SK-N-MC (cell line): ENCODE results near the gene SRCIN1.
A peak's percentile ranks its signal among the peaks of the same experiment; 100 is the strongest.

Experiments
- DNase-seq: peaks from one replicate; pipeline ENCODE4 v3.0.0-alpha.2; 2011; ENCODE audit warnings: low read depth, low spot score
- H3K27ac ChIP-seq: fragments of 200-600 bp; sonication (generic); 2 replicates; pipeline ENCODE4 v1.5.1; 2016; ENCODE audit warnings: mixed run types
- H3K36me3 ChIP-seq: fragments of 200-600 bp; sonication (generic); 2 replicates; pipeline ENCODE4 v1.6.1; 2017; ENCODE audit warnings: antibody characterized with exemption, low read length, mixed read lengths; ENCODE audit not compliant: insufficient read depth
- H3K4me3 ChIP-seq: fragments of 200-600 bp; sonication (generic); 2 replicates; pipeline ENCODE4 v1.5.1; 2016
- H3K9ac ChIP-seq: fragments of 200-600 bp; sonication (generic); 2 replicates; pipeline ENCODE4 v1.8.0; 2017; ENCODE audit warnings: mixed run types, mixed read lengths; ENCODE audit not compliant: insufficient read length
- H3K9me3 ChIP-seq: fragments of 200-600 bp; sonication (generic); 2 replicates; pipeline ENCODE4 v1.6.1; 2017; ENCODE audit warnings: low read depth, mild to moderate bottlenecking, antibody characterized with exemption, low read length, moderate library complexity, mixed read lengths
- EZH2 ChIP-seq: fragments of 200-600 bp; sonication (generic); IDR thresholded peaks from one replicate; pipeline ENCODE4 v1.6.1; 2017; ENCODE audit warnings: antibody characterized with exemption
- FOXP2 ChIP-seq: optimal IDR thresholded peaks from 2 replicates; pipeline ENCODE3; 2011; ENCODE audit warnings: mild to moderate bottlenecking, moderate library complexity; ENCODE audit not compliant: insufficient read depth; ENCODE audit errors: extremely low read length, control extremely low read depth
- POLR2AphosphoS5 ChIP-seq: IDR thresholded peaks from 2 replicates; pipeline ENCODE4 v1.6.1; 2012; ENCODE audit warnings: mild to moderate bottlenecking, low read depth, low read length, borderline replicate concordance

Gene SRCIN1

DNA sequence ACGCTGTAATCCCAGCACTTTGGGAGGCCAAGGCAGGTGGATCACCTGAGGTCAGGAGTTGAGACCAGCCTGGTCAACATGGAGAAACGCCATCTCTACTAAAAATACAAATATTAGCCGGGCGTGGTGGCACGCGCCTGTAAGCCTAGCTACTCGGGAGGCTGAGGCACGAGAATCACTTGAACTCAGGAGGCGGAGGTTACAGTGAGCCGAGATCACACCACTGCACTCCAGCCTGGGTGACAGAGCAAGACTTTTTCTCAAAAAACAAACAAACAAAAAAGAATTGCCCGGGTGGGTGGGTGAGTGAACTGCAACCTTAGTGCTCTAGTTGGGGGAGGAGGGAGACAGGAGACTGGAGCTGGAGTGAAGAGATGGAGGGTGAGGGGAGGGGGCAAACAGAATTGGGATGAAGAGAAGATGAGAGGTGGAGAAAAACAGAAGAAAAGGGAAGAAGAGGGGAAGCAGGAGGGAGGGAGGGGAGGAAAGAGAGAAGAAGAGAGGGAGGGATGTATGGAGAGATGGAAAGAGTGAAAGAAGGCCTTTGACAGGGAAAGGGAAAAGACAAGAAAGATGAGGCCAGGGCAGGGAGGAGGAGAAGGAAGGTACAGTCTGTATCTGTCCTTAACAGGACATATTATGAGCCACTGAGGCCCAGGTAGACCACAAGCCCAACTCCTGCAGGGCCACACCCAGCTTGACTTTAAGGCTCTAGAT, 5.5 kb upstream of the SRCIN1 start:
- no peak for TF ChIP-seq FOXP2
- no peak for TF ChIP-seq EZH2
- TF ChIP-seq POLR2AphosphoS5 = no peak
- no peak overlapping the region for H3K9ac ChIP-seq
- H3K4me3 ChIP-seq = no peak overlapping the region
- no peaks in the 10 kb centered on the region for H3K9me3 ChIP-seq
- DNase-seq = no peak
- H3K27ac ChIP-seq = no peak overlapping the region
- H3K36me3 ChIP-seq = no peaks in the 10 kb centered on the region

DNA sequence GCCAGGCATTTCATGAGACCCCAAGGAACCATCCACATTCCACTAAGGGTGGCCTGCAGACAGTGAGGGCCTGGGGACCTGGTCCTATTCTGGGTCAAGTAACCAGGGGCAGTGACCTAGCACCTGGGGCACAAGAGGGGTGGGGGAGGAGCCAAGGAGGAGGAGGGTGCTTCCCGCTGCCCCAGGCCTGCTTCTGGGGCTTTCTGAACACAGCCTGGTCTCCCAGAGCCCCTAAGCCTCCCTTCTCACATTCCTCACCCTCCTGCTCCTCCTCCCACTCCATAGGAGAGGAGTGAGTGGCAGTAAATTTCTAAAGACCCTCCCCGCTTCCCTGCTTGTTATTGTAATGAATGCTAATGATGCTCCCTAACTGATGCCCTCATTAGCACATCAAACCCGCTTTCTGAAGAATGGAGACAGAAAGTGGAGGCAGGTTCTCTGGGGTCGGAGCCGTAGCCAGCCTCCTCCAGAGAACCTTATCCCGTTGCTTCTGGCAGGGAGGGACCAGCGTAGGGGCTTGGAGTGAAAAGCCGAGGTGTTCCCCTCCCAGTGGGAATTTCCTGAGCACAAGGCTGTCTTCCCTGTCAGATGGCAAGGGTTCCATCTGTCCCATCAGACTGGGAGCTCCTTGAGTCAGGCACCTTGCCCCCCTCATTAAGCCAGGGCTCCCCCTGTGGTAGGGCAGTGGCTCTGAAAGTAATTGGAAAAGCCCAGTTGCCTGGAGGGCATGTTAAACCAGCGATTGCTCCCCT, 3.7 kb upstream of the SRCIN1 start:
- Histone ChIP-seq H3K36me3 (no peaks in the 10 kb centered on the region), H3K27ac (no peak overlapping the region), H3K4me3 (no peak overlapping the region), H3K9me3 (no peaks in the 10 kb centered on the region), H3K9ac (no peak overlapping the region)
- DNase-seq = no peak
- no peak for TF ChIP-seq EZH2
- no peak for TF ChIP-seq FOXP2
- TF ChIP-seq POLR2AphosphoS5 = no peak

DNA sequence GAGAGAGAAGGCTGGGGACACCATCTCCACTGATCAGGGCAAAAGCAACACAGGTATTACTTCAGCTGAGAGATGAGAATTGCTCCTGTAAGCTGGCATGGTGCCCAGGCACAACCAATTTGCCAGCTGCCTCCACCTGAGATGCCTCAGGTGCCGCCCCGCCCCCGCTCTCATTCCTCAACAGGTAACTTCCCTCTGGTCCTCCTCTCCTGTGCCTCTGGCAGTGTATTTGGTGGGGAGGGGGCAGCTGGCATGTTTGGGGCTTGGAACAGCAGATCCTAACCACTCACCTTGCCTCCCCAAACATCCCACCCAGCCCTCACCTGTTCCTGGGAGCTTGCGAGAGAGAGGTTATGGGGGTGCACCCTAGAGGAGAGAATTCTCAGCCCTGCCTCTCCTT, 2.9 kb upstream of the SRCIN1 start:
- Histone ChIP-seq H3K36me3 (no peaks in the 10 kb centered on the region), H3K9me3 (no peaks in the 10 kb centered on the region), H3K4me3 (no peak overlapping the region), H3K27ac (no peak overlapping the region), H3K9ac (no peak overlapping the region)
- DNase-seq = no peak
- no peak for TF ChIP-seq EZH2
- no peak for TF ChIP-seq FOXP2
- no peak for TF ChIP-seq POLR2AphosphoS5

- H3K9ac ChIP-seq = no peak overlapping the region
- no peak for DNase-seq
- no peak overlapping the region for H3K27ac ChIP-seq
- TF ChIP-seq POLR2AphosphoS5 (no peak), EZH2 (no peak), FOXP2 (no peak)
- H3K9me3 ChIP-seq = no peaks in the 10 kb centered on the region
- H3K4me3 ChIP-seq = peak overlapping the region; percentile 84
- no peaks in the 10 kb centered on the region for H3K36me3 ChIP-seq
Observed at GRCh38 chr17:38606646-38607611, 1.2 kb upstream of the SRCIN1 start.

DNA sequence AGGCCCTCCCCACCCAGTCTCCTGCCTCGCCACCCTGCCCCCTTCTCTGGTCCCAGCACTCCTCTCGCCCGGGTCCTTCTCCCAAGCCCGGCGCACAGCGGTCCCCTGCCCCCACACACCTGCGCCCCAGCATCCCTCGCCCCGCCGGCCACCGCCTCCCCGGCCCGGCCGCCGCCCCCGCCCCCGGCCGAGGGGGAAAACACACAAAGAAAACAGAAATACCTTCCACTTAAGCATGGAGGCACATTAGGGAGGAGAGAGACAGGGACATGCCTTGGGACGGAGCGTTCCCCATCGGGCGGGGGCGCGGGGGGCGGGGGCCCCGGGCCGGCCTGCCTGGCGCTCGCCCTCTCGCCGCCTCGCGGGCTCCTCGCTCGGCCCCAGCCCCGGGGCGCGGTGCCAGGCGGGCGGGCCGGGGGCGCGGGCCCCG, 326 bp downstream of the SRCIN1 start:
- no peak for DNase-seq
- Histone ChIP-seq H3K36me3 (no peaks in the 10 kb centered on the region), H3K9ac (no peak overlapping the region), H3K9me3 (no peaks in the 10 kb centered on the region), H3K4me3 (peak overlapping the region; percentile 69), H3K27ac (no peak overlapping the region)
- no peak for TF ChIP-seq FOXP2
- no peak for TF ChIP-seq POLR2AphosphoS5
- TF ChIP-seq EZH2 = no peak

DNA sequence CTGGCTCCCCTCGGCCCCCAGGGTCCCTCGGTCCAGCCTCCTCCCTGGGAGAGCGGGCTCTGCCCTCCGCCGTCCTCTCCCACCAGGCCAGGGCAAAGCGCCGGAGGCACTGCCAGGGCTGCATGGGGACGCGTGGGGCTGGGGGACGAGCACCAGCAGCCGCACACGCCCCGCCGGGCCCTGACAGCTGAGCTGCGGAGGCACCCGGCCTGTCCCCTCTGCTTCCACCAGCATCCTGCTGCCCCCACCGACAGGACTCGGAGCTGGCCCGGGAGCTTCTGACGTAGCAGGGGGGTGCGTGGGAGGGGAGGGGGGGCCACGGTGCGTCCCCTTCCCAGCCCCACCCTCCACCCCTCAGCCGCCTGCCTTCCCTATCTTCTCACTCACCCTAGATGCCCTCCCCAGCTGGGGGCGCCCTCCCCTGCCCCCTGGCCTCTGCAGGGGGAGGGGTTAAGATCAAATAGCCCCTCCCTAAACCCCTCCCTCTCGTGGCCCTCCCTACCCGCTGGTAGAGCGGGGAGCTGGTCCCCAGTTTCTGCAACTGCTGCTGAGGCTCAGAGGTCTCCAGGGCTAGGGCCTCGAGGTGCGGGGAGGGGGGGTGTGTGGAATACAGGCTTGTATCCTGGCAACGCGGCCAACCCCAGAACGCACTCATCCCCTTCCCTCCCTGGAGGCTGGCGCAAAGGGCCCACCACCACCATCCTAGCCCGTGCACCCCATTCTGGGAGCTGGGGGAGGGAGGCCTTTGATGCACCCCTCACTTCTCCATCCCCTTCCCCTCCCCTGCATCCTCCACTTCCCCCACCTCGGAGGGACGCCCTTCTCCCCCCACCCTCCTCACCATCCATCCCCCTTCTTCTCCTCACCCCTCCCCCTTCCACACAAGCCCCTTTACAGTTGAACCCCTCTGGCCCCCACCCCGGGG, 1.0 kb downstream of the SRCIN1 start:
- no peak for DNase-seq
- Histone ChIP-seq H3K9ac (no peak overlapping the region), H3K4me3 (peak overlapping the region; percentile 69; the same call in 1 of the 2 replicates), H3K9me3 (no peaks in the 10 kb centered on the region), H3K27ac (no peak overlapping the region), H3K36me3 (no peaks in the 10 kb centered on the region)
- TF ChIP-seq FOXP2 = no peak
- no peak for TF ChIP-seq EZH2
- no peak for TF ChIP-seq POLR2AphosphoS5

DNA sequence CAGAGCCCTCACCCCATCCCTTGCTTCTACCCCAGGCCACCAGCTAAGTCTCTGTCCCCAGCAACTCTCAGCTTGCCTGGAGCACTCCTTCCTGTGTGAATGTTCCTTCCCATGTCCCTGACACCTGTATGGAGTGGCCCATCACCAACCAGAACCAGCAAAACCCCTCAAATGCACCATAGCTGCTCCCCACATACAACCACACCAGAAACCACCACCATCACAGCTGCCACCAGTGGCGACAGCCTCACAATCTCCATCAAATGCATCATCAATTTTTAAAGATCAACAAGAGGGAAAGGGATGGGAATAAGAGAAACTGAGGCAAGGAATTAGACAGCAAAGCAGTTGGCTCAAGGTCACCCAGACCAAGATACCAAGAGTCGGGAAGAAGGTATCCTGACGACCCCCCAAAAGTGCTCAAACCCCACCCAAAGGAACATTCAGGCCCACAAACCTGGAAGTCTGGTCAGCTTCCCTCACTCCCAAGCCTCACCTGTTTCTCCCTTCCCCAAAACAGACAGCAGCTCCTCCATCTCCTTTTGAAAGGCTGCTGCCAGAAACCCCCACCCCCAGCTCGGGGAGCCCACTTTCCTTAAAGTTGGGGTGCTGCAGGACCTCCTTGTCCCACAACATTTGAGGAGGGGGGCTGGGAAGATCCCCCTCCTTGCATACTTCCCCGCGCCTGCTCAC, 1.8 kb downstream of the SRCIN1 start:
- Histone ChIP-seq H3K9ac (no peak overlapping the region), H3K9me3 (no peaks in the 10 kb centered on the region), H3K27ac (no peak overlapping the region), H3K4me3 (no peak overlapping the region), H3K36me3 (no peaks in the 10 kb centered on the region)
- DNase-seq = no peak
- TF ChIP-seq FOXP2 (no peak), EZH2 (no peak), POLR2AphosphoS5 (no peak)
